Stimulated activated CD4-positive, alpha-beta T cell treated with anti-CD3 and anti-CD28 coated beads, Interleukin-12 subunit alpha, Interleukin-12 subunit beta, amount 100 ng/mL, for 4 hours (primary cell): Measurements from ENCODE around the gene NMB.
"Not testable (repeated sequence)": the region's sequence is repeated elsewhere in the genome, so short reads cannot be mapped to it uniquely, and the experiment has no call there.

Experiments used
- DNase-seq: peaks from one replicate; pipeline ENCODE4 v3.0.0-alpha.2; 2020

The NMB gene

DNA sequence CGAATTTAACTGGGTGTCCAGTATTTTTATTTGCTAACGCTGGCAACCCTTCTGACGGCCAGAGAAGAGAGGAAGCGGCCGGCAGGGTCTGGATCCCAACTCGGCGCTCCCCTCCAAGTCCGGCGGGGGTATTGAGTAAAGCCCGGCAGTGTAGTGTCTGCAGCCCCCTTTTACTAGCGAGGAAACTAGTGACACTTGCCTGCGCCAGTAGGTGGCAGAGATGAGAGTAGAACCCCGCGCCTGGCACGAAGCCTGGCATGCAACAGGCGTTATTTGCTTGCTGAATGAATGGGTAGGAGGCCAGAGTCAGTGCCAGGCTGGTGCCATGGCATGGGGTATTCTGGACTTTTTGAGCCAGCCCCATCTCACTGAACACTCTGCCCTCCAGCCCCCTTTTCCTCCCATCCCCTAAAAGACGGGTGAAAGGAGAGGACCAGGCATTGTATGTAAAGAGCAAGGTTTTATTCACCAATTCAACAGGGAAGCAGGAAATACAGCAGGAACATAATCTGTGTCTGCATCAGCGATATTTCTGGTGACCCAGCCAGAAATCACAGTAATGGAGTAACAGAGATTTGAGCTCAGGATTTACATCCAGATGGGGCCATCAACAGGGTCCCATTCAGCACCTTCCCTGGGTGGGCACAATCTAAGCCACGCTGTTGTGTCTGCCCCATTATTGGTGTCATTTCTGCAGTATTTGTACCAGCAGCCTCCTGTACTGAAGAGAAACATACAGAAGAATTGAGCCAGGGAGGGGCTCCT, 3.1 kb downstream of the NMB start:
- peak; percentile 71 for DNase-seq

DNA sequence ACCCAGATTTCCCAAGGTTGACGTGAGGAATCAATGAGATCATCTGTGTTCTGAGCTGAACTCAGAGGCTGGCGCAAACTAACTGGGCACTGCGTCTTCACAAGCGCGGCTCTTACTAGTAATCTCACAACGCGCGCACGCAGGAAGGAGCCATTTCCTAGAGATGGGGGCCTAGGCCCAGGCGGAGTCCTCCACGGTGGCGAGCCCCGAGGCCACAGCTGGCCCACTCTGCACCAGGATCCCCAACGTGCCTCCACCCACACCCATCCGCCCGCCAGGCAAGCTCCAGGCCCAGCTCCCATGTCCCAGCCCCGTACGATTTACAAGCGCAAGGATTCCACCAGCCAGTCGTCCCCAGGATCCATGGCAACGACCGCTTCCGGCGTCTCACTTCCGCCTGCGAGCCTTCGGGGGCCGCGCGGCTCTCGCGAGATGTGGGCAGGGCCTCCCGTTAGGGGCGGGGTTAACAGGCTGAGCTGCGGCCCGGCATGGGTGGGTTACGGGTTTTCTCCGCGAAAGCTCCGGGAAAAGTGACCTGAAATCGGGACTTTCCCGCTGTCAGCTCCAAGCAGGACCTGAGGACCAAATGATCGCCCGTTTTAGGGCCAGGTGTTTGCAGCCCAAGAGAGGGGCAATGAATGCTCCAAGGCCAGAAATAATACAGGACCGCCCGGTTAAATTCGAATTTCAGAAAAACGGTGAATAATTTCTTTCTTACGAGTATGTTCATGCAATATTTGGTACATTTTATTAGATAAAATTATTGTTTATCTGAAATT, 3.9 kb downstream of the NMB start, which contains the start of gene WDR73:
Gene WDR73, minus strand, starts transcription at position 374 of the 779 bp plus-strand sequence. Its CDS starts 9 bp downstream, at position 365.
- peak; percentile 97 for DNase-seq

DNA sequence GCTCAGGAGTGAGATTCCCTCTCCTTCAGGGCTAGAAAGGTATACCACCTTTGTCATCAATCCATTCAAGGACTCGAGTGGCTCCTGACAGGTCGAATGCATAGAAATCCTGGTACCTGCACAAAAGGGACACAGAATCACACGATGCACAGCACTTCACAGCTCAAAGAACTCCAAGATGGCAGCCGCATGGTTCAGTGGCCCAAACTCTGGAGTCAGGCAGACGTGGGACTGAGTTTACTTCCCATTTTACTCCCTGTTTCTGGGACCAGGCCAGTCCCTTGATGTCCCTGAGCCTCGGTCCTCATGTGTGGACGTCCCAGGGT, 4.5 kb downstream of the NMB start:
- no peak for DNase-seq

DNA sequence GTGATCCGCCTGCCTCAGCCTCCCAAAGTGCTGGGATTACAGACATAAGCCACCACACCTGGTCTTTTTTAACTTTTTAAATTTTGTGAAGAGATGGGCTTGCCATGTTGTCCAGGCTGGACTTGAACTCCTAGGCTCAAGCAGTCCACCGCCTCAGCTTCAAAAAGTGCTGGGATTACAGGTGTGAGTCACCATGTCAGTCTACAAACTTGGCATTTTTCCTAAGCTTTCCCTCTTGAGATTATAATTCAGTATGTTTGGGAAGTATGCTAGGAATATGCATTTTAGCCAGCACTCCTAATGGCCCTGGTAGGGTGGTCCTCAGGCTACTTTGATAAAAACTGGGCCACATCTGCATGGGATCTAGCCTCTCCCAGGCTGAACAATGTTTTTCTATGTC, 8.3 kb downstream of the NMB start:
- DNase-seq = no peak

DNA sequence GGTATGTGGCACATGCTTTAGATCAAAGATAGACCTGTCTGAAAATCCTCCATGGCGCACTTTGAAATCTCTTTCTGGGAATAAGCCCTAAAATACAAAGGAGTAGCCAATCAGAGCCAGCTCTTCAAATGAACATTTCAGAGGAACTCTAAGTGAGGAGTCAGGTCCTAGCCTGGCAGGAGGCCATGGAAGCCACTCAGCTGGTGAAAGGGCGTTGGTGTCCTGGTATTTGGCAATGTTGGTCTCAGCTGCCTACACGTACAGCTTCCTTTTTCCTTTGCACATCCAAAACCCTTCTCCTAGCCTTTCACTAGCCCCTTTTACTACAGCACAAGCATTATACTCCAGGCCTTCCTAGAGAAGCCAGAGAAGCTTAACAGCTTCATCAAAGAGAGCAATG, 9.5 kb downstream of the NMB start:
- no peak for DNase-seq

DNA sequence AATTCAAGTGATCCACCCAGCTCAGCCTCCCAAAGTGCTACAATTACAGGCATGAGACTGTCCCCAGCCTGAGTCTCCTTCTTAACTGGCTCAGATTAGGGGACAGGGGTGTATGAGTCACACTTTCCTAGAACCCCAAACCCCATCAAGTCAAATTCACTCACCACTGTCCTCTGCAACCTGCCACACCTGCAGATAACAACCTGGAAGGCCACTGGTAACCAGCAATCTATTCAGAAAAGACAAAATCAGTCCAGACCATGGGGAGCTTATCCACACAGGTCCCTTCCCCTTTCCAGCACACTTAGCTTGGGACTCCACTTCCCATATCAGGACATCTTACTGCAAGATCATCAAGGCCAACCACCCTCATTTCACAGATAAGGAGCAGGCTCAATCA, 10.3 kb downstream of the NMB start:
- no peak for DNase-seq

DNA sequence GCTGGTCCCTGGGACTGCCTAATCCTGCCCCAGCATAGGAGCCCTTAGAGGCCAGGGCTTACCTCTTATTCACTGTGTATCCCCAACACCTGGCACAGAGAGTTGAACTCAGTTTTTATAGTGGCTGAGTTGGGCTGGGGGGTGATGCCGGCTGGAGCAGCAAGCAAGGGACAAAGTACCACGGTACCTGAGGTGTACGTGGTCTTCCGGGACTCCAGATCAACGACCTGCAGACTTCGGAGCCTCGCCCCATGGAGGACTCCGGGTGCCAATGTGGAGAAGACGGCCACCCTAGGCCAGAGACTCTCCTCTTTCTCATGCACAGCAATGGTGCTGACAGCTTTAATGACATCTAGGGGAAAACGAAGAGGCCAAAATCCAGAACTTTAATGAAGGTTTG, 12.0 kb downstream of the NMB start:
- no peak for DNase-seq

DNA sequence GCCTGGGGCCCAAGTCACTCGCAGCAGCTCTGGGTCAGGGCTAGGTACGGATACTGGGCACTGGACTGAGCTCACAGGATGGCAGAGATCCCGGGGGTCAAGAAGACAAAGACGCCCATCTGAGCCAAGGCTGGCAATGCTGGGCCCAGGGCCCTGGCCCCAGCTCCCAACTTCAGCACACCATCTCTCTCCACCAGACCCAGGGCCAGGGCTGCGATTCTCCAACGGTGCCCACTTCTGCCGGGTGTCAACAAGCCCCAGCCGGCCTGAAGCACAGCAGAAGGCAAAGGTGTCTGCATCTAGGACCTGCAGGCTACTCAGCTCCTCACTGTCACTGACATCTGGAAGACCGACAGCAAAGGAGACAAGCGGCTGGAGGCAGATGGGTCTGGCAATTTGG, 12.5 kb downstream of the NMB start:
- DNase-seq = no peak

DNA sequence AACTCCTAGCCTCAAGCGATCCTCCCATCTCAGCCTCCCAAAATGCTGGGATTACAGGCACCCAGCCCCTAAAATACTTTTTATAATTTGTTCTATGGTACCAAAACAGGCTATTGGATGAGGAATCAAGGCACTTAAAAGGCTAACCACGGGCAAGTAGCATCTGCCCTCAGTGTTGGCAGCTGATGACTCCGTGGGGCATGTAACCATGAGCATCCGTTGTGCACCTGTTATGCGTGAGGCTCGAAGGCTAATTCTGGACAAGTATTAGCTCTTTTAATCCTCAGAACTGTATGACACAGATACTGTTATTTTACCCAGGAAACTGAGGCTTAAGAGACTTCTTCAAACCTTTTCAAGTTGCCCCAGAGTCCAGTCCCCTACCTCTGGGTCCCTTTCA, 14.2 kb downstream of the NMB start:
- DNase-seq = no peak

DNA sequence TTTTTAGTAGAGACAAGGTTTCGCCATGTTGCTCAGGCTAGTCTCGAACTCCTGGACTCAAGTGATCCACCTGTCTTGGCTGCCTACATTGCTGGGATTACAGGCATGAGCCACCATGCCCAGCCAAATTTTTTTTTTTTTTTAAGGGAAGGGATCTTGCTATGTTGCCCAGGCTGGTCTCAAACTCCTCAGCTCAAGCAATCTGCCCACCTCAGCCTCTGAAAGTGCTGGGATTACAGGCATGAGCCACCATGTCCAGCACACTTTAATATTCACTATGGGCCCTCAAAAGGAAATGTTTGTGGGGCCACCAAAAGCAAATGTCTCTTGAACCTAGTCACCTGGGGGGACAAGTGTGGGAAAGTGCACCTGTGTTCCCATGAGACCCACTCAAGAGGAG, 15.4 kb downstream of the NMB start:
- not testable (repeated sequence) for DNase-seq

DNA sequence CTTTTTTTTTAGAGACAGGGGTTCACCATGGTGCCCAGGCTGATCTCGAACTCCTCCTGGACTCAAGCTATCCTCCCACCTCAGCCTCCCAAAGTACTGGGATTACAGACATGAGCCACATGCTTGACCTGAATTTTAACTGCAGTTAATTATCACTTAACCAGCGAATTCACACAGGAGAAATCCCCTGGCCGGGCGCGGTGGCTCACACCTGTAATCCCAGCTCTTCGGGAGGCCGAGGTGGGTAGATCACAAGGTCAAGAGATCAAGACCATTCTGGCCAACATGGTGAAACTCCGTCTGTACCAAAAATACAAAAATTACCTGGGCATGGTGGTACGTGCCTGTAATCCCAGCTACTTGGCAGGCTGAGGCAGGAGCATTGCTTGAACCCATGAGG, 16.1 kb downstream of the NMB start:
- DNase-seq = not testable (repeated sequence)

DNA sequence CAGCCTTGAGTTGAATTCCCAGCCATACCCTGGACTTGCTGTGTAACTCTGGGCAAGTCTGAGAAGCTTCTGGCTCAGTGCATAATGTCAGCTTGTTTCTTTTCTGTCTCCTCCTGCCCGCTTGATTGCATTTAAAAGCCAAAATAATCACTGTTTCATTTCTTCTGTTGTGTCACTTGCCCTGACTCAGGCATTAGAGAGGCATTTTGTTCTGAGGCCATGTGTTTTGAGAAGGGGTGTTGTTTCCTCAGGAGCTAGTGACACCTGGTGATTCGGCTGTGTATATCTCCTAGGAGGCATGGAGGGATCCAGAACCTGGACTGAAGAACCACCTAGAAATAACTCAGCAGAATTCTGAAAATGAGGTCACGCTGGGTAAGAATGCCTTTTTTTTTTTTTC, 19.9 kb downstream of the NMB start:
- DNase-seq = no peak

DNA sequence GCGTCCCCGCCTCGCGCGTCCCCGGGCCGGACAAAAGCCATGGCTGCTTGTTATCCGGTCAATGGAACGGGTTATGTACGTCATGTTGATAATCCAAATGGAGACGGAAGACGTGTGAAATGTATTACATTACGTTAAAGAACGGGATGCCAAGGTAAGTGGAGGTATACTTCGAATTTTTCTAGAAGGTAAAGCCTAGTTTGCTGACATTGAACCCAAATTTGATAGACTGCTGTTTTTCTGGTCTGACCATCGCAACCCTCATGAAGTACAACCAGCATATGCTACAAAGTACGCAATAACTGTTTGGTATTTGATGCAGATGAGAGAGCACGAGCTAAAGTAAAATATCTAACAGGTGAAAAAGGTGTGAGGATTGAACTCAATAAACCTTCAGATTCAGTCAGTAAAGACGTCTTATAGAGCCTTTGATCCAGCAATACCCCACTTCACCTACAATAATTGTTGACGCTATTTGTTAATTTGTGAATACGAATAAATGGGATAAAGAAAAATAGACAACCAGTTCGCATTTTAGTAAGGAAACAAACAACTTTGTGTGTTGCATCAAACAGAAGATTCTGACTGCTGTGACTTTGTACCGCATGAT, 23.7 kb downstream of the NMB start:
- DNase-seq = no peak

DNA sequence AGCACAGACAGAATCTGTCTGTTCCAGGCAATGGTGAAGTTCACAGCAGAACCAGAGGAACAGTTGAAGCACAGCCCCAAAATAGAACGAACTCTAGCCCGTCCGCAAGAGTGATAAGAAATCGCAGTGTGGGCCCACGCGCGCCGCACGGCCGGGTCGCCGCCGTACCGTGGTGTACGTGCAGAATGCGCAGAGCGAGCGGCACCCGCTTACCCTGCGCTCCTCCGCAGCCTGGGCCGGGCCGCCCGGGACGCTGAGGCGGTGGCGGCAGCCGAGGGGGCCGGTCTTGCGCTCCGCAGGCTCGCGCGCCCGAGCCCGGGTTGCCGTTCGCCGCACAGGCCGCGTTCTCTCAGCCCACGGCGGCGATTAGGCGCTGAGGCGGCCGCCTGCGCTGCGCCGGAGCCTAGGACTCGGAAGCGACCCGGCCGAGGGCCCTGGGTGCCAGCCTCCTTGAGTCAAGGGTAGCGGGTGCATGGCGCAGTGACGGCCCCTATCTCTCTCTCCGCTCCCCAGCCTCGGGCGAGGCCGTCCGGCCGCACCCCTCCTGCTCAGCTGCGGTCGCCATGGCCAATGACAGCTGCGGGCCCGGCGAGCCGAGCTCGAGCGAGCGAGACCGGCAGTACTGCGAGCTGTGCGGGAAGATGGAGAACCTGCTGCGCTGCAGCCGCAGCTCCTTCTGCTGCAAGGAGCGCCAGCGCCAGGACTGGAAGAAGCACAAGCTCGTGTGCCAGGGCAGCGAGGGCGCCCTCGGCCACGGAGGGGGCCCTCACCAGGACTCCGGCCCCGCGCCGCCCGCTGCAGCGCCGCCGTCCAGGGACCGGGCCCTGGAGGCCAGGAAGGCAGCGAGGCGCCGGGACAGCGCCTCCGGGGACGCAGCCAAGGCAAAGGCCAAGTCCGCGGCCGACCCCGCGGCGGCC, 24.4 kb downstream of the NMB start:
- DNase-seq = peak; percentile 67

DNA sequence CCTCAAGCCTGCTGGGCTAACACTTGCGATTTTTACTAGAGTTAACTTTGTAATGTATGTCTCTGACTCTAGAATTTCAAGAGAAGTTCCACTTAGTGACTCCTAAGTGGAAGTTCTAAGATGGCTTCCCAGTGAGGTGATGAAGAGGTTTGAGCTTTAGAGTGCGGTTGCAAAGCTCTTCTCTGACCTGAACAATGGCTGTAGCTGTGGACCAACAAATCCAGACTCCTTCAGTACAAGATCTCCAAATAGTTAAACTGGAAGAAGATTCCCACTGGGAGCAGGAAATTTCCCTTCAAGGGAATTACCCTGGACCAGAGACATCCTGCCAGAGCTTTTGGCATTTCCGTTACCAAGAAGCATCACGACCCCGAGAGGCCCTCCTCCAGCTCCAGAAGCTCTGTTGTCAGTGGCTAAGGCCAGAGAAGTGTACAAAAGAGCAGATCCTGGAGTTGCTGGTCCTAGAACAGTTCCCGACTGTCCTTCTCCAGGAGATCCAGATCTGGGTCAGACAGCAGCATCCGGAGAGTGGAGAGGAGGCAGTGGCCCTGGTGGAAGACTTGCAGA, 26.2 kb downstream of the NMB start:
- DNase-seq = no peak

DNA sequence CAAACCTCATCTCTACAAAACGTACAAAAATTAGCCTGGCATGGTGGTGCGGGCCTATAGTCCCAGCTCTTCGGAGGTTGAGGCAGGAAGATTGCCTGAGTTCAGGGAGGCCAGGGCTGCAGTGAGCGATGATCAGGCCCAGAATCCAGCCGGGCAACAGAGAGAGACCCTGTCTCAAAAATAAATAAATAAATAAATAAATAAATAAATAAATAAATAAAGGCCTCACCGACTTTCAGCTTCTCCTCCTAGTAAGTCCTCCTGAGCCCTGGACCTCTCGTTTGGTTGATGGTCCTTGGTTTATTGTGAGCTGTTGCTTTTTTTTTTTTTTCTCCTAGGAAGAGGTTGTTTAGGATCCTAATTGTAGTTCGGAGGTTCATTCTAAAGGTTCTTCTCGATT, 29.0 kb downstream of the NMB start:
- DNase-seq = no peak

DNA sequence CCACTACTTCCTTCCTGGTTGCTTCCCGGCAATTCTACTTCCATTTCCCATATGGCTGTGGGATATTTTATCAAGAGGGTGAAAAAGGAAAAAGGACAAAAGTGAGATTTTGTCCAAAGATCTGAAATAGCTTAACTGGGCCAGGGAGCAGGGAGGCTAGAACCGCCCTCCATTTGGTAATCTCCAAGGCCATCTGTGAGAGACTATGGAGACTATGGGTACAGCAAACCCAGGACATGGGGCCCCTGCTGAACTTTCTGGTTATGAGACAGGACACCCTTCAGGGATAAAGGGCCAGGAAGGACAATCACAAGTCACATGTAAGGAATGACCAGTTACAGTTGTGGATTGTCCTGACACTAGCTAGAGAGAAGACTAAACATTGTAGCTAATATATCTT, 32.9 kb downstream of the NMB start:
- DNase-seq = no peak

DNA sequence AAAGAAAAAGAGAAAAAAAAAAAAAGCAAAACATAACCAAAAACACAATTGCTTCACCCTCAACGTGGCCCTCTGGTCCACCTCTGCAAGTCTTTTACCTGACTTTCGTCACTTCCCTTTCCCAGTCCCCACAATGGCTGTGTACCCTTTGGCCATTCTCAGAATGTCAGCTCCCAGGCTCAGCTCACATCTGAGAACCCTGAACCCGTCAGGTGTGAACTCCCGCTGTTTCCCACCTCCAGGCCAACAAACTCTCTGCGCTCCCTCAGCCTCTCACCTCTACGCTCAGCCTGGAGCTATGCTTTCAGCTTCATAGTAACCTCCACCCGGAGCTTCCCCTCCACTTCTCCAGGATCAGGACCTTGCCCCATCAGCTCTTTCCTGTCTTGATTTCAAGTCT, 33.6 kb downstream of the NMB start:
- DNase-seq = no peak

DNA sequence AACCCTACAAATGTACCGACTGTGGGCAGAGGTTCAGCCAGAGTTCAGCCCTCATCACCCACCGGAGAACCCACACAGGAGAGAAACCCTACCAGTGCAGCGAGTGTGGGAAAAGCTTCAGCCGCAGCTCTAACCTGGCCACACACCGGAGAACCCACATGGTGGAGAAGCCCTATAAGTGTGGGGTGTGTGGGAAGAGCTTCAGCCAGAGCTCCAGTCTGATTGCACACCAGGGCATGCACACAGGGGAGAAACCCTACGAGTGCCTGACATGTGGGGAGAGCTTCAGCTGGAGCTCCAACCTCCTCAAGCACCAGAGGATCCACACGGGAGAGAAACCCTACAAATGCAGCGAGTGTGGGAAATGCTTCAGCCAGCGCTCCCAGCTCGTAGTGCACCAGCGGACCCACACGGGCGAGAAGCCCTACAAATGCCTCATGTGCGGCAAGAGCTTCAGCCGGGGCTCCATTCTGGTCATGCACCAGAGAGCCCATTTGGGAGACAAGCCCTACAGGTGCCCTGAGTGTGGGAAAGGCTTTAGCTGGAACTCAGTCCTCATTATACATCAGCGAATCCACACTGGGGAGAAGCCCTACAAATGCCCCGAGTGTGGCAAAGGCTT, 36.5 kb downstream of the NMB start:
- no peak for DNase-seq

DNA sequence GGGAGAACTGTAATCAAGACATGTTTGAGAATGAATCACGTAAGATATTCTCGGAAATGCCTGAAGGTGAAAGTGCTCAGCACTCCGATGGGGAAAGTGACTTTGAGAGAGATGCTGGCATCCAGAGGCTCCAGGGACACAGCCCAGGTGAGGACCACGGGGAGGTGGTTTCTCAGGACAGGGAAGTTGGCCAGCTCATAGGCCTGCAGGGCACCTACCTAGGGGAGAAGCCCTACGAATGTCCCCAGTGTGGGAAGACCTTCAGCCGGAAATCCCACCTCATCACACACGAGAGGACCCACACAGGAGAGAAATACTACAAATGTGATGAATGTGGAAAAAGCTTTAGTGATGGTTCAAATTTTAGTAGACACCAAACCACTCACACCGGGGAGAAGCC, 37.4 kb downstream of the NMB start:
- DNase-seq = no peak

DNA sequence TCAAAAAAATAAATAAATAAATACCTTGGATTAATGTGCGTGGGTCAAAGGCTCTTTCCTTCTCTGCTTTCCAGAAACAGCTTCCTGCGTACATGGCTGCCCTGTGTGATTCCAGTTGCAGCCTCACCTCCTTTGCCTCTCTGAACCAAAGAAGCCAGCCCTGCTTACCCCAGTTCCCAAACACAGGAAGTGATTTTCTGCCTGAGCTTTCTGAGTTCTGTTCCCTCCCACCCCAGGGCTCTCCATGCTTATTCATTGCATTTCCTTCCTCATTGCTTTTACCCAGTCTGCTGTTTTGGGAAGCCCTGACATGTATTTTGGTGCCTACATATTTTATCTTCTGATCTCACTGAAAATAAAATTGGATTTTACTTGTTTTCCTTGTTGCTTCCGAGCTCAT, 41.8 kb downstream of the NMB start:
- no peak for DNase-seq

DNA sequence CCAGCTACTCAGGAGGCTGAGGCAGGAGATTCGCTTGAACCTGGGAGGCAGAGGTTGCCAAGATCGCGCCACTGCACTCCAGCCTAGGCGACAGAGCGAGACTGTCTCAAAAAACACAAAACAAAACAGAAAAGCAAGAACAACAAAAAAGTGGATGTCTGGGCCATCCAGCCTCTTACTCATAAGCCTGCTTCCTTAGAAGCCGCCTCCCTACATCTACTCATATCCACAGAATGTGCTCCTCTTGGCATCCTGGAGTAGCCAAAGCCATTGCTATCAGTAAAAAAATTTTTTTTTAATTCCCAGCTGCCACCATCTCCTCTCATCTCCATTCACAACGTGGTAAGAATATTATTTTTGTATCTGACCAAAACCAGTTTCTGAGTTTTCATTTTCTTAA, 46.4 kb downstream of the NMB start:
- no peak for DNase-seq
